Measurements from ENCODE around the gene CDC23. TPM values are rescaled to one million over a fixed set of nuclear protein-coding genes. Genes with fewer than 3 reads are reported as not detected.

CDC23 gene
- total and polyA plus RNA-seq, 2 of the 8 experiments (the other 6 are each of a cell fraction or from before 2014, with no cell fraction given) = 32.6 to 45.7 TPM

DNA sequence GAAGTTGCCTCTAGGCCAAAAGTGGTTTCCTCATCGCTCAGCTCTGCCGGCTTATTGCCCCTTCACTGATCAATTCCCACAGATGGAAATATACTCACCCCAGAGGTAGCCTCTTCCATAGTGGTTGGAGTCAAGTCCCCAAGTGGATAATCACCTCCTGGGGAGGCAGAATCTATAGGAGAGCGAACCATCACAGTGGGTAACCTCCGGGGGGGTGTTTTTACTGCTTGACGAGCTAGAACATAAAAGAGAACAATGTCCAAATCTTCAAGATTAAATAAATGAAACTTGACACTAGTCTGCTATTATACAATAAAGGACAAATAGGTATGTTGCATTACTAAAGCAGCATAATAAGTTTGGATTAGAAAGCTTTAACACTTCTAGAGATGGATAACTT lies 44.0 kb downstream of the CDC23 start (continued):
- TF ChIP-seq, protein P1, sequence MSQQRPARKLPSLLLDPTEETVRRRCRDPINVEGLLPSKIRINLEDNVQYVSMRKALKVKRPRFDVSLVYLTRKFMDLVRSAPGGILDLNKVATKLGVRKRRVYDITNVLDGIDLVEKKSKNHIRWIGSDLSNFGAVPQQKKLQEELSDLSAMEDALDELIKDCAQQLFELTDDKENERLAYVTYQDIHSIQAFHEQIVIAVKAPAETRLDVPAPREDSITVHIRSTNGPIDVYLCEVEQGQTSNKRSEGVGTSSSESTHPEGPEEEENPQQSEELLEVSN (IDR thresholded peaks at IDR 0.05) = no peak
- TF ChIP-seq CHD2 (IDR thresholded peaks at IDR 0.05; ENCODE audit: low read length) (no peak), FOSL1 (IDR thresholded peaks at IDR 0.05; ENCODE audit: insufficient read depth, low read depth, low read length) (no peak), TCF12 (IDR thresholded peaks at IDR 0.05; ENCODE audit: low read depth, low read length) (no peak), CHD1 (IDR thresholded peaks at IDR 0.05; ENCODE audit: low read depth, low read length) (no peak)
